Parathyroid adenoma (tissue), 2 donors: ENCODE measurements around the gene RBMS3.
"Not testable (repeated sequence)": the region's sequence is repeated elsewhere in the genome, so short reads cannot be mapped to it uniquely, and the experiment has no call there.

Experiments used
- H2AFZ ChIP-seq: fragments of 300-600 bp; sonication (generic); one replicate; pipeline ENCODE4 v1.7.0; 2017; ENCODE audit warnings: antibody characterized with exemption, mild to moderate bottlenecking
- H3K27ac ChIP-seq: fragments of 300-600 bp; sonication (generic); one replicate; pipeline ENCODE4 v1.7.0; 2017
- H3K27me3 ChIP-seq: fragments of 300-600 bp; sonication (generic); one replicate; pipeline ENCODE4 v1.7.0; 2017; ENCODE audit warnings: low read length; ENCODE audit not compliant: control insufficient read depth, insufficient read depth
- H3K36me3 ChIP-seq: fragments of 300-600 bp; sonication (generic); one replicate; pipeline ENCODE4 v1.7.0; 2017; ENCODE audit warnings: low read length; ENCODE audit not compliant: control insufficient read depth, insufficient read depth
- H3K4me1 ChIP-seq: fragments of 300-600 bp; sonication (generic); one replicate; pipeline ENCODE4 v1.7.0; 2017; ENCODE audit warnings: control low read depth
- H3K4me2 ChIP-seq: fragments of 300-600 bp; sonication (generic); one replicate; pipeline ENCODE4 v1.7.0; 2017; ENCODE audit warnings: low read length
- H3K4me3 ChIP-seq: fragments of 300-600 bp; sonication (generic); one replicate; pipeline ENCODE4 v1.7.0; 2017; ENCODE audit warnings: low read depth, low read length
- H3K79me2 ChIP-seq: fragments of 300-600 bp; sonication (generic); one replicate; pipeline ENCODE4 v1.7.0; 2017; ENCODE audit warnings: control low read depth
- H3K9ac ChIP-seq: fragments of 300-600 bp; sonication (generic); one replicate; pipeline ENCODE4 v1.7.0; 2017; ENCODE audit warnings: mild to moderate bottlenecking
- H3K9me3 ChIP-seq: fragments of 300-600 bp; sonication (generic); one replicate; pipeline ENCODE4 v1.7.0; 2017; ENCODE audit warnings: low read length; ENCODE audit not compliant: control insufficient read depth
- CTCF ChIP-seq: fragments of 300-600 bp; sonication (generic); IDR thresholded peaks from one replicate; pipeline ENCODE4 v1.7.0; 2017; ENCODE audit warnings: antibody characterized with exemption, mild to moderate bottlenecking
- donor health status: primary hyperparathyroidism.

The RBMS3 gene

GRCh38 chr3:29515451-29515850 is 234.6 kb downstream of the RBMS3 start:
- no peaks in the 10 kb centered on the region for H3K79me2 ChIP-seq
- no peaks in the 10 kb centered on the region for H3K4me1 ChIP-seq
- H3K9me3 ChIP-seq, result no peaks in the 10 kb centered on the region
- TF ChIP-seq CTCF, result no peak
- no peaks in the 10 kb centered on the region for H3K36me3 ChIP-seq
- no peaks in the 10 kb centered on the region for H3K27me3 ChIP-seq
- no peak overlapping the region for H2AFZ ChIP-seq
- no peak overlapping the region for H3K4me2 ChIP-seq
- no peak overlapping the region for H3K9ac ChIP-seq
- H3K4me3 ChIP-seq, result no peak overlapping the region
- no peak overlapping the region for H3K27ac ChIP-seq

GRCh38 chr3:29516164-29516563 is 235.3 kb downstream of the RBMS3 start:
- no peak overlapping the region for H3K9ac ChIP-seq
- H3K4me3 ChIP-seq, result no peak overlapping the region
- H3K4me1 ChIP-seq, result no peaks in the 10 kb centered on the region
- H3K36me3 ChIP-seq, result no peaks in the 10 kb centered on the region
- no peaks in the 10 kb centered on the region for H3K9me3 ChIP-seq
- H3K4me2 ChIP-seq, result no peak overlapping the region
- H3K27ac ChIP-seq, result no peak overlapping the region
- H3K79me2 ChIP-seq, result no peaks in the 10 kb centered on the region
- no peak for TF ChIP-seq CTCF
- H3K27me3 ChIP-seq, result no peaks in the 10 kb centered on the region
- H2AFZ ChIP-seq, result no peak overlapping the region

- Histone ChIP-seq H3K27me3 (no peaks in the 10 kb centered on the region), H3K79me2 (no peaks in the 10 kb centered on the region), H3K4me3 (no peak overlapping the region), H2AFZ (no peak overlapping the region), H3K9ac (no peak overlapping the region), H3K4me2 (no peak overlapping the region), H3K27ac (no peak overlapping the region), H3K9me3 (no peaks in the 10 kb centered on the region), H3K4me1 (no peaks in the 10 kb centered on the region), H3K36me3 (no peaks in the 10 kb centered on the region)
- no peak for TF ChIP-seq CTCF
Measured at GRCh38 chr3:29520764-29521163, 239.9 kb downstream of the RBMS3 start.

- Histone ChIP-seq H2AFZ (no peak overlapping the region), H3K4me2 (no peak overlapping the region), H3K36me3 (no peaks in the 10 kb centered on the region), H3K79me2 (no peaks in the 10 kb centered on the region), H3K27ac (no peak overlapping the region), H3K27me3 (no peaks in the 10 kb centered on the region), H3K4me3 (no peak overlapping the region), H3K9ac (no peak overlapping the region), H3K4me1 (no peaks in the 10 kb centered on the region), H3K9me3 (no peaks in the 10 kb centered on the region)
- TF ChIP-seq CTCF, result no peak
Measured at GRCh38 chr3:29521293-29521692, 240.4 kb downstream of the RBMS3 start.

GRCh38 chr3:29521751-29522150 is 240.9 kb downstream of the RBMS3 start:
- Histone ChIP-seq H3K4me3 (no peak overlapping the region), H2AFZ (no peak overlapping the region), H3K27me3 (no peaks in the 10 kb centered on the region), H3K27ac (no peak overlapping the region), H3K4me2 (no peak overlapping the region), H3K79me2 (no peaks in the 10 kb centered on the region), H3K9me3 (no peaks in the 10 kb centered on the region), H3K9ac (no peak overlapping the region), H3K4me1 (no peaks in the 10 kb centered on the region), H3K36me3 (no peaks in the 10 kb centered on the region)
- TF ChIP-seq CTCF, result no peak

- not testable (repeated sequence) for H3K9me3 ChIP-seq, H3K4me1 ChIP-seq, H3K36me3 ChIP-seq, H3K27ac ChIP-seq, H3K4me2 ChIP-seq, H2AFZ ChIP-seq, H3K79me2 ChIP-seq, H3K4me3 ChIP-seq, H3K9ac ChIP-seq, H3K27me3 ChIP-seq
Measured at GRCh38 chr3:29524433-29524832, 243.6 kb downstream of the RBMS3 start.
